HG03108 (cell line): ENCODE measurements around the gene GUSB.
"Not testable (repeated sequence)": the region's sequence is repeated elsewhere in the genome, so short reads cannot be mapped to it uniquely, and the experiment has no call there.

ENCODE experiments used
- ATAC-seq: cut with Tn5 transposase; IDR thresholded peaks from one replicate; pipeline ENCODE4 v1.9.1; 2021; ENCODE audit warnings: moderate library complexity; ENCODE audit not compliant: unreplicated experiment

The GUSB gene

GRCh38 chr7:65981965-65982792 is at the start of gene GUSB:
Gene GUSB, minus strand, starts transcription at chr7:65982213. Its CDS starts 30 bp downstream, at chr7:65982183.
- ATAC-seq: peak; percentile 76

DNA sequence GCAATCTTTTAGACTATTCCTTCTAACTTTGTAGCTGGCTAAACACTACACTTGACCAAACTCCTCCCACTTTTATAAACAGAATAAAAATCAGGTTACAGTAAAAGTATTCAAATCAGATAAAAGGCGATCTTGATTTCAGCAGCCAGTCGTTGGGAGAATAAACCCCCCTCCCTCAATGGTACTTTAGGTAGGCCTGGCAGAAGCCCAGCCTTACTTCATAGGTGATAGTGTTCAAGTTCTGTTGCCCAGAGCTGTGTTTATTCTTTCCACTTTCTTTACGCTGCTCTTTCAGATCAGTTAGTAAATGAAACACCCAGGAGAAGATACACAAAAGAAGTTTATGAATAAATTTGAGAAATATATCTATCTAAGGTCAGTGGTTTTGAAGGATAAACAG is 46.3 kb upstream of the GUSB start:
- ATAC-seq: not testable (repeated sequence)

GRCh38 chr7:66016131-66016461 is 34.1 kb upstream of the GUSB start:
- no peak for ATAC-seq

GRCh38 chr7:66015440-66016130 is 33.6 kb upstream of the GUSB start:
- ATAC-seq: no peak

- no peak for ATAC-seq
These were observed 31.9 kb upstream of the GUSB start for GRCh38 chr7:66013938-66014337.

DNA sequence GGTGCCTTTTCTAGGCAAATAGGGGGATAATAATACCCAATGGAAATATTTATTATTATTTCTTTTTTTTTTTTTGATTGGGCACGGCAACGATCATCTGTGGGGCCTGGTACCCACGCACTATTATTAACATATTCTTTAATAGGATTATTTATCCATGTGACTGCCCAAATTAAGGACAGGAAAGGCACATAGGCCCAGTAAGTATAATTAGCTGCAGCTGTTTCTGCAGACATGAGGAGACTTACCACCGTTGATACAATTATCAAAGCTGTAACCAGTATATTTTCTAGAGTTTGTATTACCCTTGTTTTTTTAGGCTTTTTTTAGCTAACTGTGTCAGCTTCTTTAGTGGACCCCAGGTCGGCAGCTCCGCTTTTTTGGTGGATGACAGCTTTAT is 25.2 kb upstream of the GUSB start:
- no peak for ATAC-seq

- ATAC-seq: not testable (repeated sequence)
These were observed 23.2 kb upstream of the GUSB start for GRCh38 chr7:66005115-66005671.

- not testable (repeated sequence) for ATAC-seq
These were observed 18.9 kb upstream of the GUSB start for GRCh38 chr7:66000823-66001417.

DNA sequence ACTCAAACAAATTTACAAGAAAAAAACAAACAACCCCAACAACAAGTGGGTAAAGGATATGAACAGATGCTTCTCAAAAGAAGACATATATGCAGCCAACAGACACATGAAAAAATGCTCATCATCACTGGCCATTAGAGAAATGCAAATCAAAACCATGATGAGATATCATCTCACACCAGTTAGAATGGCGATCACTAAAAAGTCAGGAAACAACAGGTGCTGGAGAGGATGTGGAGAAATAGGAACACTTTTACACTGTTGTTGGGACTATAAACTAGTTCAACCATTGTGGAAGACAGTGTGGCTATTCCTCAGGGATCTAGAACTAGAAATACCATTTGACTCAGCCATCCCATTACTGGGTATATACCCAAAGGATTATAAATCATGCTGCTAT is 13.0 kb upstream of the GUSB start:
- ATAC-seq: not testable (repeated sequence)

- ATAC-seq: no peak
These were observed 10.5 kb upstream of the GUSB start for GRCh38 chr7:65992526-65992925.

- ATAC-seq: not testable (repeated sequence)
These were observed 9.8 kb upstream of the GUSB start for GRCh38 chr7:65991829-65992228.

DNA sequence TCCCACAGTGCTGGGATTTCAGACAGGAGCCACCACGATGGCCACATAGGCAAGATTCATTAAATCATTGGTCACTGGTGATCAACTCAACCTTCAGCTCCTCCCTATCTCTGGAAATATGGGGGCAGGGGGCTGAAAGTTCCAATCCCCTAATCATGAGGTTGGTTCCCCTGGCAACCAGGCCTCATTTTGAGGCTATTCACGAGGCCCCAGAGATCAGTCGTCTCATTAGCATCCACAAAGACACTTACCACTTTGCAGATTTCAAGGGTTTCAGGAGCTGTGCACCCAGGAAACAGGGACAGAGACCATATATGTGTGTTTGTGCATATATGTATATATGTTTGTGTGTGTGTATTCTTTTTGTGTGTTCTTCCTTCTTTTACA is 7.7 kb upstream of the GUSB start:
- ATAC-seq: no peak

DNA sequence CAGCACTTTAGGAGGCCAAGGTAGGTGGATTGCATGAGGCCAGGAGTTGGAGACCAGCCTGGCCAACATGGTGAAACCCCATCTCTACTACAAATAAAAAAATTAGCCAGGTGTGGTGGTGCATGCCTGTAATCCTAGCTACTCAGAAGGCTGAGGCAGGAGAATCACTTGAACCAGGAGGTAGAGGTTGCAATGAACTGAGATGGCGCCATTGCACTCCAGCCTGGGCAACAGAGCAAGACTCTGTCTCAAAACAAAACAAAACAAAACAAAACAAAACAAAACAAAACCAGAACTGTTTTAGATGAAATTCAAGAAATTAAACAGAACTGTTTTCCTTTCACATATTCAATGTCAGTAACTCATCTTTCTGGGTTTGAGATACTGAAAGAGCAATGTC is 6.5 kb upstream of the GUSB start:
- ATAC-seq: not testable (repeated sequence)

DNA sequence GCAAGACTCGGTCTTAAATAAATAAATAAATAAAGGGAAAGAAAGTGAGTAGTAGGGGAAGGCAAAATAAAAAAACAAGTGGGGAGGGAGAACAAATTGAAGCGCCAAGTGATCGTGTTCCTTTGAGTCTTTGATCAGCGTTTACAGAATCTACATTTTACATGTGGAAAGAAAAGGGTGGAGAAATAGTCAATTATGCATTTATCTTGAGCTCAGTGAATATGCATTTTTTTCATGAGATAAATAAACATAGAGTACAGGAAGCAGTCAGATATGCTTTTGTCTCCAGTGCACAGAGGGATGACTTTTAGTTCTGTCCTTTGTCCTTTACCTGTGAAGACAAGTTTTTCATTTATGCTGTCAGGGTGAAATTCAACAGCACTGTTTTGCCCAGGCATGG is 6.1 kb upstream of the GUSB start:
- ATAC-seq: no peak

GRCh38 chr7:65983965-65984658 is 2.1 kb upstream of the GUSB start:
- ATAC-seq: no peak

DNA sequence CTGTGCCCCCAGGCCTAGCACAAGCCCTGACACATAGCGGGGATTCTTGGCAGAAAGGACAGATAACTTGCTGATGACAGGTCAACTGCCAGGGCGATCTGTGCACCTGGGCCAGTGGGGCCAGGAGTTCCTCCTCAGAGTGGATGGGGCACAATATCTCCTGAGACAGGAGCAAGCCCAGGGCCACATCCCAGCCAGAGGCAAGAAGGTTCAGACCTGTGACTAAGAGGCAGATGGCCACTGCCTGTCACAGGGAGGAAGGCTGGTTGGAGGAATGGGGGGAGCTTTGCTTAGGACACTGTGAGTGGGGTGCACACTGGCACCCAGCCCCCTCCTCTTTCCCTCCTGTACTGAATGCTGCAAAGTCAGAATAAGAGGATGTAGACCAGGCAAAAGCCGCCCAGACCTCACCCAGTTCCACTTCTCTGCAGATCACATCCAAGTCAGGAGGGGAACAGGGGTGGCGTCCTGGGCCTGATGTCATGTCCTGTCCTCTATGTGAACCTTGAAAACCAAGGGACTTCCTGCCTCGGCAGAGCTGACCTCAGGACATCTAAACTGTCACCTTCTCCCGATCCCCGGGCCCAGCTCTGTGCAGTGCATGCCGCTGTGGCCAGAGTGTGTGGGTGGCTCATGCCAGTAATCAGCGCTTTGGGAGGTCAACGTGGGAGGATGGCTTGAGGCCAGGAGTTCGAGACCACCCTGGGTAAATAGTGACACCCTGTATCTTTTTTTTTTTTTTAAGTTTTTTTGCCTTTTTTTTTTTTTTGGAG is 1.3 kb downstream of the GUSB start:
- peak; percentile 78 for ATAC-seq

DNA sequence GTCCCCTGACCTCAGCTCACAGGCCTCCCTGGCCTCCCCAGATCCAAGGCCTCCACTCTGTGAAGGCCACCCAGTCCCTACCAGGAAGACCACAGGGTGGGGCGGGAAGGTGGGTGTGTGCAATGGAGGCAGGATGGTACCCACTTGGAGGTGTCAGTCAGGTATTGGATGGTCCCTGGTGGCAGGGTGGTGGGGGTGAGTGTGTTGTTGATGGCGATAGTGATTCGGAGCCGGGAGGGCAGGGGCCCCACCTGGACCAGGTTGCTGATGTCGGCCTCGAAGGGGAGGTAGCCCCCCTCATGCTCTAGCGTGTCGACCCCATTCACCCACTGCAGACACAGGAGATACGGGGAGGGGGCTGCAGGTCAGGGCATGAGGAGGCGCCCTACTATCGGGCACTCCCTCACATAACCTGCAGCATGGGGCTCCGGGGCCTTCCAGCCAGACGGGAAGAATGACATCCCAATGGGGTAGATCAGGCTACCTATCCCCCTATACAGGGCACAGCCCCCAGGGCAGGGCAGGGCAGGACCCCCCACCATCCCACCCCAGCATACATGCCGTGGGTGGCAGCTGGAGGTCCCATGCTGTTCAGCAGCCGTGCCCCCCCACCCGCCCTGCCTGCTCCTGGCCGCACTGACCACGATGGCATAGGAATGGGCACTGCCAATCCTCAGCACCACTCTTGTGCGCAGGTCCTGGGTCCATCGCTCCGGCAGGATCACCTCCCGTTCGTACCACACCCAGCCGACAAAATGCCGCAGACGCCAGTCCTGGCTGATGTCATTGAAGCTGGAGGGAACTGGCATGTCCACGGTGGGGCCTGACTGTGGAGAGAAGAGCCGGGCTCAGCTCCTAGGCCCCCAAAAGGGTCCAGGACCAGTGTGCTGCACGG is 2.2 kb downstream of the GUSB start:
- ATAC-seq: no peak

GRCh38 chr7:65978891-65979582 is 3.0 kb downstream of the GUSB start:
- no peak for ATAC-seq
